Fibroblast of lung (primary cell): Measurements from ENCODE around the gene KLHL12.

Experiments
- CTCF ChIP-seq, 2 donors: IDR thresholded peaks in 1 of 2; conservative IDR thresholded peaks in 1 of 2; 1 replicate in 1 of 2; 2 replicates in 1 of 2; pipeline ENCODE4 v1.5.1; 2011 to 2012; ENCODE audit warnings: low read length in 2 of 2, control low read depth in 1 of 2, inconsistent platforms in 1 of 2, low read depth in 1 of 2, mild to moderate bottlenecking in 1 of 2
- EZH2 ChIP-seq: IDR thresholded peaks from 2 replicates; pipeline ENCODE4 v1.5.1; 2012; ENCODE audit warnings: low read length, control low read depth, mild to moderate bottlenecking; ENCODE audit errors: missing control alignments

- no peak for TF ChIP-seq CTCF (conservative IDR thresholded peaks at IDR 0.05 in 1 of 2, IDR thresholded peaks at IDR 0.05 in 1 of 2; ENCODE audit: low read depth in 1 of 2, low read length in 2 of 2)
- TF ChIP-seq EZH2 = no peak
These were observed 66.2 kb downstream of the KLHL12 start for GRCh38 chr1:202860744-202861419.
